ENCODE data around the gene PCDHGA3.

- TF ChIP-seq ZNF416 (CRISPR knock-in tag; IDR thresholded peaks at IDR 0.05), result no peak
- TF ChIP-seq ZBTB43 (CRISPR knock-in tag; IDR thresholded peaks at IDR 0.05), result no peak
- TF ChIP-seq IRF2 (CRISPR knock-in tag; IDR thresholded peaks at IDR 0.05; ENCODE audit: borderline replicate concordance, low read depth), result no peak
- no peak for TF ChIP-seq CREM (CRISPR knock-in tag; IDR thresholded peaks at IDR 0.05)
- no peak for TF ChIP-seq JUN (CRISPR knock-in tag; IDR thresholded peaks at IDR 0.05)
- TF ChIP-seq CTCF (IDR thresholded peaks at IDR 0.05), result no peak
- TF ChIP-seq ETV6 (CRISPR knock-in tag; IDR thresholded peaks at IDR 0.05), result no peak
- TF ChIP-seq ZBTB21 (CRISPR knock-in tag; IDR thresholded peaks at IDR 0.05; ENCODE audit: borderline replicate concordance), result no peak
- TF ChIP-seq SMAD3 (CRISPR knock-in tag; IDR thresholded peaks at IDR 0.05; ENCODE audit: borderline replicate concordance), result no peak
- TF ChIP-seq USF2 (CRISPR knock-in tag; IDR thresholded peaks at IDR 0.05), result no peak
- no peak for TF ChIP-seq FOXP4 (CRISPR knock-in tag; IDR thresholded peaks at IDR 0.05)
- no peak for TF ChIP-seq E2F1 (CRISPR knock-in tag; IDR thresholded peaks at IDR 0.05)
- no peak for TF ChIP-seq ATF2 (CRISPR knock-in tag; IDR thresholded peaks at IDR 0.05; ENCODE audit: borderline replicate concordance, low read depth)
Measured at GRCh38 chr5:141366016-141366896, 22.6 kb downstream of the PCDHGA3 start.
